GM18858 (cell line): Measurements from ENCODE around the gene FANCF.
"Not testable (repeated sequence)": the region's sequence is repeated elsewhere in the genome, so short reads cannot be mapped to it uniquely, and the experiment has no call there.

Experiments
- ATAC-seq: cut with Tn5 transposase; IDR thresholded peaks from one replicate; pipeline ENCODE4 v1.9.1; 2021; ENCODE audit not compliant: unreplicated experiment

FANCF gene

GRCh38 chr11:22625448-22626287 is at the start of gene FANCF:
FANCF (minus strand) TSS chr11:22625823; CDS start chr11:22625810, 13 bp downstream.
- ATAC-seq, result peak; percentile 98

GRCh38 chr11:22674470-22675439 is 49.1 kb upstream of the FANCF start:
- no peak for ATAC-seq

- ATAC-seq, result no peak
Observed at GRCh38 chr11:22671751-22672150, 46.1 kb upstream of the FANCF start.

GRCh38 chr11:22670830-22671229 is 45.2 kb upstream of the FANCF start:
- ATAC-seq, result peak; percentile 50

- ATAC-seq, result no peak
Observed at GRCh38 chr11:22669368-22669767, 43.7 kb upstream of the FANCF start.

- no peak for ATAC-seq
Observed at GRCh38 chr11:22668005-22668796, 42.6 kb upstream of the FANCF start.

GRCh38 chr11:22666688-22667439 is 41.2 kb upstream of the FANCF start:
- ATAC-seq, result no peak

- ATAC-seq, result no peak
Observed at GRCh38 chr11:22666325-22666687, 40.7 kb upstream of the FANCF start, which contains the start of gene GAS2. GAS2 (plus strand) TSS chr11:22666611; CDS start chr11:22674870, 8,259 bp downstream.

- ATAC-seq, result no peak
Observed at GRCh38 chr11:22659783-22660182, 34.2 kb upstream of the FANCF start.

GRCh38 chr11:22657101-22657694 is 31.6 kb upstream of the FANCF start:
- ATAC-seq, result peak; percentile 98

GRCh38 chr11:22656130-22656529 is 30.5 kb upstream of the FANCF start:
- no peak for ATAC-seq

- ATAC-seq, result not testable (repeated sequence)
Observed at GRCh38 chr11:22652346-22652745, 26.7 kb upstream of the FANCF start.

GRCh38 chr11:22641559-22641958 is 15.9 kb upstream of the FANCF start:
- no peak for ATAC-seq

- no peak for ATAC-seq
Observed at GRCh38 chr11:22640862-22641261, 15.2 kb upstream of the FANCF start.

- no peak for ATAC-seq
Observed at GRCh38 chr11:22635689-22636088, 10.1 kb upstream of the FANCF start.

GRCh38 chr11:22634897-22635629 is 9.4 kb upstream of the FANCF start:
- no peak for ATAC-seq

GRCh38 chr11:22633354-22633902 is 7.8 kb upstream of the FANCF start:
- ATAC-seq, result no peak

GRCh38 chr11:22627421-22627820 is 1.8 kb upstream of the FANCF start:
- no peak for ATAC-seq
